Activated CD4-positive, alpha-beta T cell treated with anti-CD3 and anti-CD28 coated beads for 48 hours (primary cell): ENCODE data around the gene TRIM38.
A peak's percentile ranks its signal among the peaks of the same experiment; 100 is the strongest.
"Not testable (repeated sequence)": the region's sequence is repeated elsewhere in the genome, so short reads cannot be mapped to it uniquely, and the experiment has no call there.

Source experiments
- DNase-seq: peaks from one replicate; pipeline ENCODE4 v3.0.0-alpha.2; 2020

TRIM38 gene

GRCh38 chr6:25942561-25943147 is 19.9 kb upstream of the TRIM38 start:
- DNase-seq, result no peak

- no peak for DNase-seq
Measured at GRCh38 chr6:25943887-25944286, 18.7 kb upstream of the TRIM38 start.

GRCh38 chr6:25944688-25945574 is 17.7 kb upstream of the TRIM38 start:
- peak; percentile 24 for DNase-seq

GRCh38 chr6:25945738-25946137 is 16.9 kb upstream of the TRIM38 start:
- not testable (repeated sequence) for DNase-seq

- no peak for DNase-seq
Measured at GRCh38 chr6:25946631-25947030, 16.0 kb upstream of the TRIM38 start.

GRCh38 chr6:25947492-25947891 is 15.1 kb upstream of the TRIM38 start:
- not testable (repeated sequence) for DNase-seq

- DNase-seq, result no peak
Measured at GRCh38 chr6:25949695-25950094, 12.9 kb upstream of the TRIM38 start.

GRCh38 chr6:25950297-25950696 is 12.3 kb upstream of the TRIM38 start:
- DNase-seq, result no peak

- no peak for DNase-seq
Measured at GRCh38 chr6:25951296-25952032, 11.1 kb upstream of the TRIM38 start.

GRCh38 chr6:25952535-25952934 is 10.1 kb upstream of the TRIM38 start:
- DNase-seq, result no peak

GRCh38 chr6:25953733-25954132 is 8.9 kb upstream of the TRIM38 start:
- DNase-seq, result no peak

- DNase-seq, result no peak
Measured at GRCh38 chr6:25954756-25955155, 7.8 kb upstream of the TRIM38 start.

GRCh38 chr6:25956226-25956625 is 6.4 kb upstream of the TRIM38 start:
- DNase-seq, result no peak

- DNase-seq, result no peak
Measured at GRCh38 chr6:25958700-25959162, 3.9 kb upstream of the TRIM38 start.

- DNase-seq, result no peak
Measured at GRCh38 chr6:25959890-25960536, 2.6 kb upstream of the TRIM38 start.

GRCh38 chr6:25960734-25961133 is 1.9 kb upstream of the TRIM38 start:
- DNase-seq, result peak; percentile 72

GRCh38 chr6:25961619-25962148 is 918 bp upstream of the TRIM38 start:
- no peak for DNase-seq

- no peak for DNase-seq
Measured at GRCh38 chr6:25963426-25964123, 973 bp downstream of the TRIM38 start.

GRCh38 chr6:25965058-25965457 is 2.5 kb downstream of the TRIM38 start:
- DNase-seq, result no peak

GRCh38 chr6:25966711-25967110 is 4.1 kb downstream of the TRIM38 start:
- DNase-seq, result peak; percentile 45

GRCh38 chr6:25968769-25969168 is 6.2 kb downstream of the TRIM38 start:
- no peak for DNase-seq

- no peak for DNase-seq
Measured at GRCh38 chr6:25971187-25971821, 8.7 kb downstream of the TRIM38 start.
